GM18951 (cell line): ENCODE results near the gene LRRC72.
"Not testable (repeated sequence)": the region's sequence is repeated elsewhere in the genome, so short reads cannot be mapped to it uniquely, and the experiment has no call there.

Experiments used
- POLR2A ChIP-seq: IDR thresholded peaks from 4 replicates; pipeline ENCODE4 v1.6.1; 2011; ENCODE audit warnings: mild to moderate bottlenecking; ENCODE audit not compliant: insufficient read length, insufficient read depth; ENCODE audit errors: extremely low read depth
- in situ Hi-C: fragments of 300-500 bp; cut with MboI; formaldehyde crosslinking; loops from one replicate; pipeline ENCODE4 v1.12.0; 2022; ENCODE audit warnings: low sequenced_read_pairs, mixed read lengths, inconsistent platforms; ENCODE audit not compliant: unreplicated experiment

LRRC72 gene

GRCh38 chr7:16564909-16565426 lies 38.3 kb downstream of the LRRC72 start:
- TF ChIP-seq POLR2A: no peak
- in situ Hi-C loops: no loop called here

GRCh38 chr7:16571941-16572340 lies 45.3 kb downstream of the LRRC72 start:
- TF ChIP-seq POLR2A: no peak
- in situ Hi-C loops: no loop called here

- TF ChIP-seq POLR2A: no peak
- in situ Hi-C loops: no loop called here
Measured at GRCh38 chr7:16579216-16579615, 52.6 kb downstream of the LRRC72 start.

GRCh38 chr7:16581286-16581685 lies 54.7 kb downstream of the LRRC72 start:
- in situ Hi-C loops: no loop called here
- TF ChIP-seq POLR2A: no peak

GRCh38 chr7:16583834-16584233 lies 57.2 kb downstream of the LRRC72 start:
- no peak for TF ChIP-seq POLR2A
- in situ Hi-C loops: no loop called here

- no peak for TF ChIP-seq POLR2A
- in situ Hi-C loops: no loop called here
Measured at GRCh38 chr7:16585540-16585939, 58.9 kb downstream of the LRRC72 start.

GRCh38 chr7:16586081-16586874 lies 59.7 kb downstream of the LRRC72 start:
- in situ Hi-C loops: no loop called here
- no peak for TF ChIP-seq POLR2A

- TF ChIP-seq POLR2A: no peak
- in situ Hi-C loops: no loop called here
Measured at GRCh38 chr7:16587129-16587528, 60.5 kb downstream of the LRRC72 start.

GRCh38 chr7:16587790-16588189 lies 61.2 kb downstream of the LRRC72 start:
- TF ChIP-seq POLR2A: no peak
- in situ Hi-C loops: no loop called here

- in situ Hi-C loops: no loop called here
- TF ChIP-seq POLR2A: no peak
Measured at GRCh38 chr7:16589881-16590280, 63.3 kb downstream of the LRRC72 start.

GRCh38 chr7:16590424-16590823 lies 63.8 kb downstream of the LRRC72 start:
- TF ChIP-seq POLR2A: no peak
- in situ Hi-C loops: no loop called here

GRCh38 chr7:16592395-16592794 lies 65.8 kb downstream of the LRRC72 start:
- in situ Hi-C loops: no loop called here

GRCh38 chr7:16594061-16594460 lies 67.4 kb downstream of the LRRC72 start:
- in situ Hi-C loops: no loop called here
- TF ChIP-seq POLR2A: no peak

More at GRCh38 chr7:16592395-16592794, 65.8 kb downstream of the LRRC72 start:
- no peak for TF ChIP-seq POLR2A

- TF ChIP-seq POLR2A: no peak
- in situ Hi-C loops: no loop called here
Measured at GRCh38 chr7:16594676-16595075, 68.1 kb downstream of the LRRC72 start.

- in situ Hi-C loops: not testable (repeated sequence)
Measured at GRCh38 chr7:16595596-16595995, 69.0 kb downstream of the LRRC72 start.
